Stimulated activated memory B cell treated with anti-CD40 and anti-IgM and Interleukin-4, amounts not matched to agents 10 μg/mL and 1 μg/mL and 100 μg/mL, for 72 hours (primary cell): Measurements from ENCODE around the gene SSR1.
A peak's percentile ranks its signal among the peaks of the same experiment; 100 is the strongest.

Source experiments
- ATAC-seq: fragments of 150-1000 bp; cut with Tn5 transposase; 2 replicates; pipeline ENCODE4 v1.10.0; 2021
- H3K27ac Mint-ChIP-seq: one replicate; pipeline ENCODE4 v1.8.0; 2022; ENCODE audit warnings: mild to moderate bottlenecking, mixed read lengths
- H3K27me3 Mint-ChIP-seq: one replicate; pipeline ENCODE4 v1.8.0; 2022; ENCODE audit warnings: mixed read lengths
- H3K36me3 Mint-ChIP-seq: one replicate; pipeline ENCODE4 v1.8.0; 2022; ENCODE audit warnings: mixed read lengths
- H3K4me1 Mint-ChIP-seq: one replicate; pipeline ENCODE4 v1.8.0; 2022; ENCODE audit warnings: mixed read lengths
- H3K4me3 Mint-ChIP-seq: one replicate; pipeline ENCODE4 v1.8.0; 2022; ENCODE audit warnings: mild to moderate bottlenecking, moderate library complexity, mixed read lengths
- H3K9me3 Mint-ChIP-seq: one replicate; pipeline ENCODE4 v1.8.0; 2022; ENCODE audit warnings: mixed read lengths

The SSR1 gene

DNA sequence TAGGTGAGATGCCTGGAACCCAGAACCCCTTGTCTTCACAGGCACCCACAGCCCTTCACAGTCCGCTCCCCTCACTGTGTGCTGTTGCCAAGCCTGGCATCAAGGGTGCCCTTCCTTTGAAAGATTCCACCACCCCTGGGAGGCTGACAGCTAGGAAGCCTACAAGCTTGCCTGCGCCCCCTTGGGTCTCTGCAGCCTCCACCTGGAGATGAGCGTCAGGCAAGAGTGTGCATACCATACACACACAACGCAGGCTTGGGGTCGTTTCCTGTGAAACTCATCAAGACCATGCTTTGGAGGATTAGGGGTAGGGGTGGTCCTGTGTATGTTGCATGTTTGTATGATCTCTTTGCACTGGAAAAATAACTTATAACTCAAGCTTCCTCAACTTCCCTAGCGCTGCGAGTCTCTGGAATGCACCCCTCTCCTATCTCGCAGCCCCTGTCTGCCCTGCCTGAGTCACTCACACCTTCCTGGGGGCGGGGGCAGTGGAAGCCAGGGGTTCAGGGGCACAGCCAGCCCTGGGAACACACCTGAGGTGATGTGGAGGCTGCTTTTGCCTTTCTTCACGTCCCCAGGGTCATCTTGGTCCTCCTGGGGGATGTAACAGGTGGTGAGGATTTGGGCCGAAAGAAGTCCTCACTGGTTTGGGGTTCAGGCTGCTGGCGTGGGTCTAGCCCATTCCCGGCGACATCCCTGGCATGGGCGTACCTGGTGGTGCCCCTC, 67.2 kb downstream of the SSR1 start:
- H3K9me3 Mint-ChIP-seq: no peaks in the 10 kb centered on the region
- H3K27ac Mint-ChIP-seq: no peak overlapping the region
- no peaks in the 10 kb centered on the region for H3K27me3 Mint-ChIP-seq
- H3K4me1 Mint-ChIP-seq: peaks cover 53% of the 10 kb centered on the region
- H3K36me3 Mint-ChIP-seq: peaks cover 45% of the 10 kb centered on the region
- no peak for ATAC-seq
- H3K4me3 Mint-ChIP-seq: no peak overlapping the region

DNA sequence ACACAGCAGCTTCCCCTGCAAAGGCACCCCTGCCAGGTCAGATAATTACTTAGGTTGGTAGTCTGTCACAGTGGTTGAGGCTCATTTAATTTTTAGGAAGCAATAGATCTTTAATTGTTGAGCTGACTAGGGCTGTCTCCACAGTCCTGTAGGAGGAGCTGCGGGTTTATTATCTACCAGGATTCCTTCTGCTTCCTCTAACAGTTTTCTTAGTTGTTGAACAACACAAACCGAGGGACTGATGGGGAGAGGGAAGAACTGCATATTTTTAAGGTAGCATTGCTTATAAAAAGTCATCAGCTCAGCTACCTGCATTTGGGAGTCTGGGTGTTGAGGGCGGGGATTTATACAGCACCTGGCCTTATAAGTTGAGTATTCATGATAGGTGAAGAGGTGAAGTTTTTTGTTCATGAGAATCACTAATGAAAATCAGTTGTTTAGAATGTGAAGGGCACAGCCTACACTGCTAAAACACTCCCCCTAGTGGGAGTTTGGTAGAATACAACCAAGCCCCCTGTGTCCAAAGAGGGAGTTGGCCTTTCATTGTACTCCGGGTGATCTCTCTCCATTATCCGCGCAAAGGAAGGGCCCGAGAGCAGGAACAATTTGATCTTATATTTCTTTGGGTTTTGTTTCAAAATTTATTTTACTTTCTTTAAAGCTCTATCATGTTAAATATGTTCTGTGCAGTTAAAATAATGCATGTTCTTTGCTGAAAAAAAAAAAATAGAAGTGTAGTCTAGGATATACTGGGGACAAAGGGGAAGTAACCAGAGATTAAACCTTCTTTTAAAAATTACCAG, 69.6 kb downstream of the SSR1 start:
- Mint-ChIP-seq H3K9me3 (no peaks in the 10 kb centered on the region), H3K4me1 (peaks cover 49% of the 10 kb centered on the region), H3K36me3 (peaks cover 53% of the 10 kb centered on the region), H3K27ac (peak overlapping the region; percentile 53), H3K4me3 (no peak overlapping the region), H3K27me3 (no peaks in the 10 kb centered on the region)
- peak; percentile 67 for ATAC-seq

DNA sequence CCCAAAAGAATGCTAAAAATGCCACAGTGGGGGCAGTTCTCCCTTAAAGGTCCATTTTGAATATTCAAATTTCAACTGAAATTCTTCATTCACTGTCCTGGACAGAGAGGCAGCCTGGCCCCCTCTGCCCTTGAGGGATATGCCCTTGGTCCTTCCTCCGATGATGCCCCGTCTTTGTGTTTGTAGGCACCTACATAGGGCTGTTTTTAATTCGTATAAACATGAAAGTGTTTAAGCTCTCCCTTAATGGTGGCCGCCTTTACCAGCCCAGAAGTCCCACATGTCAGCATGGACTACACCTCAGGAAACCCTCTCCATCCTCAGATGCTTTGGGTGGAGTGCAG, 70.2 kb downstream of the SSR1 start:
- H3K27me3 Mint-ChIP-seq: no peaks in the 10 kb centered on the region
- H3K9me3 Mint-ChIP-seq: no peaks in the 10 kb centered on the region
- no peak overlapping the region for H3K4me3 Mint-ChIP-seq
- peak overlapping the region; percentile 53 for H3K27ac Mint-ChIP-seq
- peaks cover 47% of the 10 kb centered on the region for H3K36me3 Mint-ChIP-seq
- no peak for ATAC-seq
- H3K4me1 Mint-ChIP-seq: peaks cover 49% of the 10 kb centered on the region

DNA sequence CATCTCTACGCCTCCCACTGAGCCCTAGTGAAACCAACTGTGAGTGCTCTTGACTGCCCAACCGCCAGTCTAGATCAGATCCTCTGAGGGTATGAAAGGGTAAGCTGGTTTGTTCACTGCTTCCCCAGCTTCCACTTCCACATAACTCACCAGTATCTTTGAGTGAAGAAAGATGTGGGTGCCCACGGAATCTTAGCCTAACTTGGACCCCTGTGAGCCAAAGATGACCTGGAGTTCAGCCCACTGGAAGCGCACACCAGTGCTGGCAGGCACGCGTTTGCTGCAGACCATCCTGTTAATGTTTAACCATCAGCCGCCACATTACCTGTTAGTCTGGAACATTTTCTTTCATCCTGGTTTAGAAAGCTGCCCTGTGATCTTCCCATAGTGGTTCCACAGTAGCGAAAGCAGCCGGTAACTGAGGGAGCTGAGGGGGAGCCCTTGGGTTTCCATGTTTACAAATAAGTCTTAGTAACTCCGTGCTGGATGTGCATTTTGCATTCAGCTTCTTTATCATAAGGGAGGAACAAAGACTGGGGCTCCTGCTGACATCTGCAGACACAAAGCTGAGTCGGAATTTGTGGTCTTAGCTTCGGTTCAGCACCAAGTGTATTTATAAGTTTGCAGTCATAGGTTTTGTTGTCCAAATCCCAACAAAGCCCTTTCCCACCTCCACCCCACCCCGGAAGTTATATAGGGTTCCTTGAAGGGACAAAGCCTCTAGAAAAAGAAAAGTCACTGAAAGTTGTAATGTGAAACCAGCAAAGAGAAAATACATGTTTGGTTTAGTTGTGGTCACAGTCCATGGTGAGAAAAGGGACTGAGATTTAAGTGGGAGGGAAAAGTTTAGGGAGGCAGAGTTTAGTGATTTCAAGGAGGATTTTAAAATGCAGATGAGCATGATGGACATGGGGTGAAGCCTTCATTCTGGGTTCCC, 71.0 kb downstream of the SSR1 start:
- no peaks in the 10 kb centered on the region for H3K27me3 Mint-ChIP-seq
- peak overlapping the region; percentile 53 for H3K27ac Mint-ChIP-seq
- H3K9me3 Mint-ChIP-seq: no peaks in the 10 kb centered on the region
- H3K4me1 Mint-ChIP-seq: peaks cover 50% of the 10 kb centered on the region
- ATAC-seq: no peak
- H3K4me3 Mint-ChIP-seq: no peak overlapping the region
- peaks cover 43% of the 10 kb centered on the region for H3K36me3 Mint-ChIP-seq

DNA sequence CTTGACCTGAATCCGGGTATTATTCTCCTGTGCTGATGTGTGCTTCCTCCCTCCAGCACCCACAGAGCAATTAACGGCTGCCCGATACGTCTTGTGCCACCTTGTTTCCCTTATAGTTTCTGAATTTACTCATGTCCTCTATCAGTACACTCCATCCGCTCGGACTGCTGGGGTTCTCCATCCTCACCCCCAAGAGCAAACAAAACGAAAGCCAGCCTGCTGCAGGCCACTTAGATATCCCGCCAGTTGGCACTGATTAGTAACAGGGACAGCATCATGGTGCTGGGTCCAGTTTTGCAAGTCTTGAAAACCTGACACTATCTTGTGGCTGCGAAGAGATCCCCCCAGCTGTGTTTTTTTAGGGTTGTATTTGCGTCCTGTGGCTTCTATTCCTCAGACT, 71.8 kb downstream of the SSR1 start:
- ATAC-seq: no peak
- Mint-ChIP-seq H3K9me3 (no peaks in the 10 kb centered on the region), H3K27me3 (no peaks in the 10 kb centered on the region), H3K36me3 (peaks cover 40% of the 10 kb centered on the region), H3K27ac (peak overlapping the region; percentile 53), H3K4me1 (peaks cover 58% of the 10 kb centered on the region), H3K4me3 (no peak overlapping the region)

DNA sequence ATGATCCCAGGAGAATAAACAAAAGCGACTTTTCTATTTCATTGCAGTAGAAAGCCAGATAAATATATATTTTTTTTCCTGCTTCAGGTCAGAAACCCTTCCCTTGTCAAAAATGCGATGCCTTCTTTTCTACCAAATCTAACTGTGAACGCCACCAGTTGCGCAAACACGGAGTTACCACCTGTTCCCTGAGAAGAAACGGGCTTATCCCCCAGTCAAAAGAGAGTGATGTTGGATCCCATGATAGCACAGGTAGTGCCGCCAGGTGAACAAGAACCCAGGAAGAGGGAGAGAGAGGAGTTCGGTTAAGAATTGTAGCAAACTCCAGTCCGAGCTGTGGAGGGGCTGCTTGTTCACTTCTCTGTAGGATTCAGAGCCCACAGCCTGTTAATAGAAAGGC, 72.6 kb downstream of the SSR1 start:
- no peak for ATAC-seq
- peak overlapping the region; percentile 64 for H3K27ac Mint-ChIP-seq
- H3K36me3 Mint-ChIP-seq: peaks cover 41% of the 10 kb centered on the region
- peaks cover 66% of the 10 kb centered on the region for H3K4me1 Mint-ChIP-seq
- H3K9me3 Mint-ChIP-seq: no peaks in the 10 kb centered on the region
- no peaks in the 10 kb centered on the region for H3K27me3 Mint-ChIP-seq
- no peak overlapping the region for H3K4me3 Mint-ChIP-seq

DNA sequence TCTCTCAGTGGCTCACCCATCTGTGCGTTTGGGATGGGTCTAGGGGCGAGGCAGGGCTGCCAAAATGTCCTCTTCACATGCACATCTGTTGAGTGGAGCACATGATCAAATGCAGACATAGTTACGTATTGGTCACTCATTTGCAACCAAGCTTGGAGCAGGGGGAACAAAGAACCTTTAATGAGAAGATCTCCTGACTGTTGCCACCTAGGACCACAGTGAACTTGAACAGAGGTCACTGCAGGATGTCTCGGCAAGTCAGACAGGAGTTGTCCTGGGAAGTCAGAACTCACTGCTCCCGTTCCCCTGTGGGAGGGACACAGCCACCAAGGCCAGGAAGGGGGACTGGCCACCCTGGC, 73.4 kb downstream of the SSR1 start:
- Mint-ChIP-seq H3K27me3 (no peaks in the 10 kb centered on the region), H3K9me3 (no peaks in the 10 kb centered on the region), H3K27ac (peak overlapping the region; percentile 64), H3K4me3 (no peak overlapping the region), H3K36me3 (peaks cover 49% of the 10 kb centered on the region), H3K4me1 (peaks cover 74% of the 10 kb centered on the region)
- no peak for ATAC-seq

DNA sequence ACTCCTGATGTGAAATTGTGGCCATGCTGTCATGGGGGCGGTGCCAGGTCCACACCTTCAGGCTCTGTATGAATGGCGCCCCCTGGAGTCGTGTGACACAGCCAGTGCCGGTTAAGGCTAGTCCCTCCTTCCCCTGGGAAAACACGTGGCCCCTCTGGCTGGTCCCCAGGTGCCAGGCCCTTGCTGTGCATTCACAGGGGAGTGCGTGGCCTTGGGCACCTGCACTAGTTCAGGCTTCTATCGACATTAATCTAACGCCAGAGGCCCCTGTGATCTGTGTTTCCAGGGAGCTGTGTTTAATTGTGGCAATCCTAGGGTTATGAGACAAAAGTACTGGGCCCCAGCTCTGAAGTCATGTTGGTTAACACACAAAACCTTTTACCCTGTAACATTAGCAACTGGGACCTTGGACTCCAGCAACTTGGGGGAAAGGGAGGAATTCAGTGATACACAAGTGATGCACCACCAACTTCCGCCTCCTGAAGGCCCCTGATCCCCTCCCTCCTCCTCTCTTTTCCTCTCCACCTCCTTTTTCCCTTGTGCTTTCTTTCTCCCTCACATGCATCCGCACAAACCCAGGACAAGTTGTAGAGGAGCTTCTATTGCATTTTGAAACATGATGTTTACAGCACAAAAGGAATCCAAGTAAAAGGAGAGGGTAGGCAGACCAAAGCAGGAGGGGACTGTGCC, 74.0 kb downstream of the SSR1 start:
- H3K27ac Mint-ChIP-seq: peak overlapping the region; percentile 64
- peak; percentile 90 for ATAC-seq
- H3K4me1 Mint-ChIP-seq: peaks cover 79% of the 10 kb centered on the region
- H3K27me3 Mint-ChIP-seq: no peaks in the 10 kb centered on the region
- H3K36me3 Mint-ChIP-seq: peaks cover 54% of the 10 kb centered on the region
- no peaks in the 10 kb centered on the region for H3K9me3 Mint-ChIP-seq
- no peak overlapping the region for H3K4me3 Mint-ChIP-seq

DNA sequence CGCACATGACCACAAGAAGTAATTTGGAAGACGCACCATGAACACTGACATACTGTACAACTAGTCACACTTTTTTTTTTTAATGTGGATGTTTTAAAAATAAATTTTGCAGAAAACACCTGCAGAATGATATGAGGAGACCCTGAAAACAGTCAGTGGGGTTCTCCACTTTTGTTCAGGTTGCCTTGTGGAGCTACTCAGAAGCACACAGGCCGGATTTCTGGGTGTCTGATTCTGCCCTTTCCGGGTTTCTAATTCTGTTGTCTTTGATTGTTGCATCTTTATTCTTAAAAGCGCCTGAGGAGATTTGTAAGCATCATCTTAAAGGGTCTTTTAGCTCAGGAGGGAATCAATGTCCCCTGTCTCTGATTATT, 74.5 kb downstream of the SSR1 start:
- ATAC-seq: no peak
- Mint-ChIP-seq H3K27ac (peak overlapping the region; percentile 64), H3K9me3 (no peaks in the 10 kb centered on the region), H3K36me3 (peaks cover 59% of the 10 kb centered on the region), H3K4me1 (peaks cover 80% of the 10 kb centered on the region), H3K27me3 (no peaks in the 10 kb centered on the region), H3K4me3 (no peak overlapping the region)

DNA sequence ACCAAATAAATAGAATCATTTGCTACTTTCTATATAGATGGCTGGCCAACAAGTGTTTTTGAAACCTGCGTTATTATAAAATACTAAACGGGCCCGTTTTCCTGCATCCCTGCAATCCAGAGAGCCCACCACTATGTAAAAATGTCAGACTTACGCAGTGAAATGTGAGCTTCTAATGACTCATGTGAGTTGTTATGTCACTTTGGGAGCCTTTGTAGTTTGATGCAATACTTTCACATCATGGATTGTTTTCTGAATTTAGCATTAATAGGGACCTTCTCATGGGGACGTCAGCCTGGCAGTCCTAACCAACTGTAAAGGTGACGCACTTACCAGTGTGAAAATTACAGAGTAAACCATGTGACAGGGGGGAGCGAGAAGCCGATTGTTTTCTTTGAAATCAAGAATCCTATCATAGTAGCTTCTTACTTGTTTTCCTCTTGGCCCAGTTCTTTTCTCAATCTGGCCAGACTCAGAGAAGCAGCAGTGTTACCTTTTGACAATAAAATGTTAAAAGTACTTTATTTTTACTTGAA, 75.3 kb downstream of the SSR1 start:
- Mint-ChIP-seq H3K36me3 (peaks cover 63% of the 10 kb centered on the region), H3K4me1 (peaks cover 74% of the 10 kb centered on the region), H3K27me3 (no peaks in the 10 kb centered on the region), H3K27ac (no peak overlapping the region), H3K9me3 (no peaks in the 10 kb centered on the region), H3K4me3 (no peak overlapping the region)
- ATAC-seq: no peak

DNA sequence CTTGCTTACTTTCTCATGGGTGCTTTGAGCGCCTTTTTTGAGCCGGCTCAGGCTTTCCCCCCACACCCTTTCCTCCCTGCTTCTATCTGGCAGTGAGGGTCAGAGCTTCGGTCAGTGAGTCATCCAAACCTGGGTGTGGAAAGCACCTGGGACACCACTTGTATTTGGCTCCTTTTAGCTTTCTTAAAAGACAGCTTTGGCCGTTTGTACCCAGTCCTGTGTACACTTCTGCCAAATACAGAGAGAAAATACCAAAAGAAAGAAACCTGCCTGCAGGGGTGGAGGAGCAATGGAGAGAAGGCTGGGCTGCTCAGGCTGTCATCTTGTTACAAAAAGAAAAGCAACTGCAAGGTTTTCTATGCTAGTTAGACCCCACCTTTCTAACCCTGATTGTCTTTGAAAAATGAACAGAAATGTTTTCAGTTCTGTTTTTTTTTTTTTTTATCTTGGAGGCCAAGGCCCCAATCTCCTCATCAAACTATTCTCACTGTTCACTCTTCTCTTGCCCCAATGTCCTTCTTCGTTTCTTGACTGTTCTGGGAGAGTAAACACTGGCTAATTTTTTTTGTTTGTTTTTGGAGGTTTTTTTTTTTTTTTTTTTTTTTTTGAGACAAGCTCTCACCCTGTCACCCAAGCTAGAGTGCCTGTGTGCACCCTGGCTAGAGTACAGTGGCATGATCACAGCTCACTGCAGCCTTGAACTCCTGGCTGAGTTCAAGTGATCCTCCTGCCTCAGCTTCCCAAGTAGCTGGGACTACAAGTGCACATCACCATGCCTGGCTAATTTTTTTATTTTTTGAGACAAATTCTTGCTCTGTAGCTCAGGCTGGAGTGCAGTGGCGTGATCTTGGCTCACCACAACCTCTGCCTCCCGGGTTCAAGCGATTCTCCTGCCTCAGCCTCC, 76.4 kb downstream of the SSR1 start:
- Mint-ChIP-seq H3K36me3 (peaks cover 73% of the 10 kb centered on the region), H3K4me1 (peaks cover 63% of the 10 kb centered on the region), H3K27me3 (no peaks in the 10 kb centered on the region), H3K27ac (peak overlapping the region; percentile 88), H3K9me3 (no peaks in the 10 kb centered on the region), H3K4me3 (peak overlapping the region; percentile 39)
- peak; percentile 78 for ATAC-seq

DNA sequence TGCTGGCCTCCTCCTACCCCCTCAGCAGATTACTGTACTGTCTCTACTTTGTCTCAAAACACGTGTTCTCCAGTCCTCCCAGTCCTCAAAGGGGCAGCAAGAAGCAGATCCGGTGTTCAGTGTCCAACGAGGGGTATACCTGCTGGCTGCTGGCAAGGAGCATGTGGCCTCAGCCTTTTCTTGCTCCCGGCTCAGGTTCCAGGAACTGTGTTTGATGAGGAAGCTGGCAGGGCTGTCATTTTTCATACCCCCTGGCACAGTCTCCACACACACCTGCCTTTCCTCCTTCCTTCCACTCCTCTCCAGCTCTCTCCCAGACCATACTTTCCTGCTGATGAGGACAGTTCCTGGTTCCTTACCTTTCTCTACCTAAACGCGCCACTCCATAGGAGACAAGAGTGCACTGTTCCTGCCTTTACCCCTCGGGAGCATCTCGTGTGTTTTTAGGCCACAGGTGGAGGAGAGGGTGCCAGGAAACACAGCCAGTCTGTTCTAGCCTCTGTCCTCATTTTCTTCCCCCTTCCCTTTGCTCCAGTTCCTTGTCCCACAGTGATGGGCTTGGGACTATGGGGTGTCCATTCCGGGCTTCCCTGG, 77.2 kb downstream of the SSR1 start:
- Mint-ChIP-seq H3K36me3 (peaks cover 74% of the 10 kb centered on the region), H3K9me3 (no peaks in the 10 kb centered on the region), H3K4me3 (peak overlapping the region; percentile 39), H3K4me1 (peaks cover 55% of the 10 kb centered on the region), H3K27ac (peak overlapping the region; percentile 88), H3K27me3 (no peaks in the 10 kb centered on the region)
- no peak for ATAC-seq

DNA sequence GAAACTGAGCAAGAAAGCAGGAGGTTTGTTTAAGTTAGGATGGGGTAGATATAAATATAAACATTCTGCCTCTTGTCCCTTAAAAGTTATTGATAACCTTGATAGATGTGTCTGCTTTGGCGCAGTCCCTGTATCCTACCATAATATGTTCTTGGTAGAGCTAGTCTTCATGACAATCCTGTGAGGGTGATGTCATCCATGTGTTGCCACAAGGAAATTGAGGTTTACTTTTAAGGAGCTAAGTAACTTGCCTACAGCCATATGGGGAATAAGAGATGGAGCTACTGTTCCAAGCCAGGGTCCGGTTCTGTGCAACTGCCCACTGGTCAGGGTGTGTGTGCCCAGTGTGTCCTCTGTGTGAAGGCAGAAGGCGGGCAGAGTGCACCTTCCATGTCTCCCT, 78.5 kb downstream of the SSR1 start:
- Mint-ChIP-seq H3K9me3 (no peaks in the 10 kb centered on the region), H3K27me3 (no peaks in the 10 kb centered on the region), H3K36me3 (peaks cover 72% of the 10 kb centered on the region), H3K4me1 (peaks cover 49% of the 10 kb centered on the region), H3K27ac (peak overlapping the region; percentile 55), H3K4me3 (no peak overlapping the region)
- ATAC-seq: no peak

DNA sequence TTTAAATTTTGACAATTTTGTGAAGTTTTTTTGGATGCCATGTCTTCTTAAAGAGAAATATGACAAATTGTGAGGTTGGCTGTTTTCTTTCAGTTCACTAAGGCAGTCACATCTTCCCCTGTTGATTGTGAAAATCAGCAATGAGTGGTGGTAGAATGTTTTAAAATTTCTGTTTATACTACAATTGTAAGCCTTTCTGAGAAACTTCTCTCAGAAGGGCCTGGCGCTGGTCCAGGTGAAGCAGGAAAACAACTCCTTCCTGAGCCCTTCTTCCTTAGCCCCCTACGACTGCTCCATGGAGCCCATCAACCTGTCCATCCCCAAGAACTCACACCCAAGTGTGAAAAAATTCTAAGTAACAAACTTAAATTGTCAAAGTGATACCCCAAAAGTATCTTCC, 80.6 kb downstream of the SSR1 start:
- H3K4me1 Mint-ChIP-seq: peaks cover 37% of the 10 kb centered on the region
- H3K36me3 Mint-ChIP-seq: peaks cover 80% of the 10 kb centered on the region

More for the DNA sequence above, 80.6 kb downstream of the SSR1 start:
- Mint-ChIP-seq H3K9me3 (no peaks in the 10 kb centered on the region), H3K4me3 (no peak overlapping the region), H3K27me3 (no peaks in the 10 kb centered on the region), H3K27ac (no peak overlapping the region)
- ATAC-seq: no peak
